HCT116 (cell line): ENCODE measurements around the gene ZBTB7B. TPM values are rescaled to one million over a fixed set of nuclear protein-coding genes. Genes with fewer than 3 reads are reported as not detected.

Experiments
- ATAC-seq: fragments of 200-7000 bp; cut with Tn5 transposase; 2 replicates; pipeline ENCODE4 v1.9.1; 2020; ENCODE audit warnings: mild to moderate bottlenecking, moderate library complexity
- BruUV-seq: library from RNA; stranded (reverse); fragments of 400-500 nt; replicated peaks from 2 replicates; lab custom pipeline; 2021; lab: Mats Ljungman, UMichigan
- CTCF ChIA-PET: fragments of 300-600 bp; sonication (Branson Sonifier 250); formaldehyde crosslinking; loops from one replicate; lab custom pipeline; 2021; ENCODE audit warnings: antibody characterized with exemption; lab: Charles Lee
- POLR2A ChIA-PET: fragments of 300-600, 350-600 bp; sonication (Branson Sonifier 250); formaldehyde crosslinking; loops from one replicate; lab custom pipeline; 2021; ENCODE audit warnings: antibody characterized with exemption; lab: Charles Lee
- RAD21 ChIA-PET, 2 experiments: fragments of 300-600 bp; sonication (Branson Sonifier 250); formaldehyde crosslinking; loops; one replicate each; lab custom pipeline; 2023; ENCODE audit warnings: low total read pairs in 2 of 2; ENCODE audit not compliant: uncharacterized antibody in 2 of 2, unreplicated experiment in 2 of 2, low non-redundant PET in 1 of 2; lab: Charles Lee
- DNase-seq: peaks from one replicate; pipeline ENCODE4 v3.0.0-alpha.2; 2010; ENCODE audit warnings: low read depth, low spot score
- H2AFZ ChIP-seq: fragments of 200-600 bp; shearing (Covaris generic), sonication (generic); 2 replicates; pipeline ENCODE4 v1.6.1; 2017; ENCODE audit warnings: low read depth, mixed run types, mixed read lengths, antibody characterized with exemption, low read length; ENCODE audit not compliant: poor library complexity, severe bottlenecking
- H3K27ac ChIP-seq: 2 replicates; pipeline ENCODE4 v1.5.1; 2012; ENCODE audit warnings: low read depth, low read length
- H3K27me3 ChIP-seq: fragments of 200-600 bp; sonication (generic); 2 replicates; pipeline ENCODE4 v1.6.1; 2016; ENCODE audit warnings: mixed run types, low read length, mixed read lengths; ENCODE audit not compliant: insufficient read depth
- H3K36me3 ChIP-seq, 2 experiments: fragments of 200-500 bp in 1 of 2; fragments of 200-600 bp in 1 of 2; sonication (Bioruptor generic) in 1 of 2; sonication (generic) in 1 of 2; 2 replicates each; pipeline versions ENCODE4 v1.5.1 to v1.6.1; 2014 to 2016; ENCODE audit warnings: low read length in 2 of 2, inconsistent platforms in 1 of 2, mixed read lengths in 1 of 2, mixed run types in 1 of 2; ENCODE audit not compliant: insufficient read depth in 2 of 2, control insufficient read depth in 1 of 2
- H3K4me1 ChIP-seq, 2 experiments: fragments of 200-600 bp in 1 of 2; sonication (generic) in 1 of 2; 2 replicates each; pipeline versions ENCODE4 v1.5.1 to v1.6.1; 2012 to 2017; ENCODE audit warnings: low read length in 2 of 2, inconsistent platforms in 1 of 2, mild to moderate bottlenecking in 1 of 2, mixed read lengths in 1 of 2, mixed run types in 1 of 2, moderate library complexity in 1 of 2; ENCODE audit not compliant: insufficient read depth in 2 of 2, control insufficient read depth in 1 of 2
- H3K4me2 ChIP-seq: fragments of 200-600 bp; sonication (generic); 2 replicates; pipeline ENCODE4 v1.6.1; 2017; ENCODE audit warnings: mixed run types, low read length, mixed read lengths
- H3K4me3 ChIP-seq, 2 experiments: fragments of 200-600 bp in 1 of 2; sonication (generic) in 1 of 2; replicated peaks in 1 of 2; 2 replicates each; pipeline ENCODE4 v1.5.1; 2011 to 2016; ENCODE audit warnings: low read length in 2 of 2, control low read depth in 1 of 2, low read depth in 1 of 2, mild to moderate bottlenecking in 1 of 2, mixed read lengths in 1 of 2, mixed run types in 1 of 2
- H3K79me2 ChIP-seq: fragments of 200-600 bp; sonication (generic); 2 replicates; pipeline ENCODE4 v1.6.1; 2017; ENCODE audit warnings: mild to moderate bottlenecking, mixed run types, low read length, moderate library complexity, mixed read lengths; ENCODE audit not compliant: insufficient read depth
- H3K9ac ChIP-seq: fragments of 200-600 bp; sonication (generic); 2 replicates; pipeline ENCODE4 v1.6.1; 2016; ENCODE audit warnings: low read length, mixed read lengths
- H3K9me2 ChIP-seq: fragments of 200-600 bp; sonication (generic), shearing (Covaris generic); 2 replicates; pipeline ENCODE4 v1.6.1; 2017; ENCODE audit warnings: mixed run types, mild to moderate bottlenecking, moderate library complexity; ENCODE audit not compliant: insufficient read depth
- H3K9me3 ChIP-seq, 2 experiments: fragments of 200-500 bp in 1 of 2; fragments of 200-600 bp in 1 of 2; sonication (Bioruptor generic) in 1 of 2; sonication (generic) in 1 of 2; 2 replicates each; pipeline ENCODE4 v1.6.1; 2014 to 2017; ENCODE audit warnings: low read length in 2 of 2, mixed read lengths in 2 of 2, inconsistent platforms in 1 of 2, low read depth in 1 of 2, mild to moderate bottlenecking in 1 of 2, mixed run types in 1 of 2, moderate library complexity in 1 of 2; ENCODE audit not compliant: control insufficient read depth in 1 of 2, insufficient read depth in 1 of 2
- H4K20me1 ChIP-seq: fragments of 200-600 bp; sonication (generic), shearing (Covaris generic); 2 replicates; pipeline ENCODE4 v1.6.1; 2017; ENCODE audit warnings: mixed run types, mild to moderate bottlenecking, moderate library complexity; ENCODE audit not compliant: insufficient read depth
- CBX3 ChIP-seq: IDR thresholded peaks from 2 replicates; pipeline ENCODE4 v1.6.1; 2012; ENCODE audit warnings: low read depth
- CTCF ChIP-seq, 3 experiments: fragments of 200-600 bp in 1 of 3; sonication (generic) in 1 of 3; IDR thresholded peaks in 2 of 3; conservative IDR thresholded peaks in 1 of 3; 2 replicates each; pipeline ENCODE4 v1.5.1; 2012 to 2017; ENCODE audit warnings: low read depth in 2 of 3, low read length in 2 of 3, antibody characterized with exemption in 1 of 3, borderline replicate concordance in 1 of 3, control low read depth in 1 of 3, mild to moderate bottlenecking in 1 of 3, mixed read lengths in 1 of 3, mixed run types in 1 of 3, moderate library complexity in 1 of 3; ENCODE audit not compliant: insufficient read depth in 1 of 3
- EGR1 ChIP-seq: IDR thresholded peaks from 2 replicates; pipeline ENCODE4 v1.6.1; 2012; ENCODE audit warnings: low read depth
- ELF1 ChIP-seq: IDR thresholded peaks from 2 replicates; pipeline ENCODE4 v1.6.1; 2012; ENCODE audit warnings: low read depth, borderline replicate concordance
- FOSL1 ChIP-seq: IDR thresholded peaks from 2 replicates; pipeline ENCODE4 v1.6.1; 2012; ENCODE audit warnings: low read depth
- POLR2AphosphoS5 ChIP-seq: IDR thresholded peaks from 2 replicates; pipeline ENCODE4 v1.6.1; 2011; ENCODE audit warnings: mild to moderate bottlenecking, low read depth, low read length, moderate library complexity
- SIN3A ChIP-seq: IDR thresholded peaks from 2 replicates; pipeline ENCODE4 v1.6.1; 2012; ENCODE audit warnings: low read depth
- SRF ChIP-seq: IDR thresholded peaks from 2 replicates; pipeline ENCODE4 v1.6.1; 2012; ENCODE audit warnings: low read depth
- TCF7L2 ChIP-seq: IDR thresholded peaks from 2 replicates; pipeline ENCODE4 v1.7.0; 2011; ENCODE audit warnings: borderline replicate concordance, inconsistent platforms; ENCODE audit not compliant: insufficient read depth, insufficient read length; ENCODE audit errors: extremely low read depth
- ZNF274 ChIP-seq: fragments of 200-500 bp; sonication (Bioruptor generic); IDR thresholded peaks from 2 replicates; pipeline ENCODE4 v1.6.1; 2014; ENCODE audit warnings: mild to moderate bottlenecking, low read depth, low read length, inconsistent platforms
- intact Hi-C: fragments of 100-400 bp; cut with micrococcal nuclease; formaldehyde crosslinking; loops from 2 replicates; pipeline ENCODE4 v1.10.0; 2022
- total RNA-seq: library from RNA; stranded (reverse); gene quantifications from one replicate; pipeline ENCODE4 v1.2.1, GENCODE V29; 2021; ENCODE audit not compliant: unreplicated experiment
- TF ChIP-seq, protein P1 (sequence below): IDR thresholded peaks from 2 replicates; pipeline ENCODE4 v1.6.1; 2012

The ZBTB7B gene
- total RNA-seq, 1 experiment from 2014 or later, result 57.0 TPM

DNA sequence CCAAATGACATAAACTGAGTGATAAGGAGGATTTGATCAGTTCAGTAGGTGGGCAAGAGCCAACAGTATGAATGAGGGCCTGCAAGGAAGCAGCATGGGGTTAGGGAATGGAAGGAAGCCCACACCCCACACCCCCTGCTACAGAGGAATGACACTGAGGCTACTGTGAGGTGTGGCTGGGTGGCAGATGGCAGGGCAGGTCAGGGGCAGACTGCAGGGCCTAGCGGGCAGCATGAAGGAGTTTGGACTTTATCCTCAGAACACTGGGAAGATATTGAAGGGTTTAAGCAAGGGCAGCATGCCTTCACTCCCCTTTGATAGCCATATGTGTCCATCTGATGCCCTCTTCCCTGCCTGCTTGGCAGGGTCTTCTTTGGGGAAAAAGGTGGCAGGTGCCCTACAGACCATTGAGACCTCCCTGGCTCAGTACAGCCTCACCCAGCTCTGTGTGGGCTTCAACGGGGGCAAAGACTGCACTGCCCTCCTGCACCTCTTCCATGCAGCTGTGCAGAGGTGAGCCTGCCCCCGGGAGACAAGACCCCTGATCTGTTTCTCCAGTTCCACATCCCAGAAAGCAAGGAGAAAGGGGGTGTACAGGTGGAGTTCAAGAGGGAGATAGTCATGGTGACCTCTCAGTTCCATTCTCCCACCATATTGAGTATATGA, 13.3 kb upstream of the ZBTB7B start:
- POLR2A ChIA-PET, result interaction anchor here (1.8 kb wide), 1 partner anchor 17 kb away, joined by 6 read pairs; no protein-coding TSS in a partner anchor
- intact Hi-C loops, result no loop called here
- BruUV-seq, result no TSS peak

More for the DNA sequence above, 13.3 kb upstream of the ZBTB7B start:
- RAD21 ChIA-PET, result no interaction called here
- Histone ChIP-seq H3K4me1 (peaks cover 8 to 25% of the 10 kb centered on the region in 2 experiments; a peak in 3 of 4 replicates), H2AFZ (no peak overlapping the region), H3K9me2 (no peaks in the 10 kb centered on the region), H3K9ac (no peak overlapping the region), H3K27ac (no peak overlapping the region), H3K27me3 (no peaks in the 10 kb centered on the region), H3K4me2 (no peak overlapping the region), H3K9me3 (no peaks in the 10 kb centered on the region), H3K79me2 (peaks cover 53% of the 10 kb centered on the region), H4K20me1 (no peaks in the 10 kb centered on the region), H3K4me3 (no peak overlapping the region), H3K36me3 (peaks cover 12 to 25% of the 10 kb centered on the region in 2 experiments; a peak in 3 of 4 replicates)
- no peak for TF ChIP-seq TCF7L2
- TF ChIP-seq ELF1, result no peak
- no peak for TF ChIP-seq FOSL1
- TF ChIP-seq ZNF274, result no peak
- no peak for TF ChIP-seq CBX3
- TF ChIP-seq POLR2AphosphoS5, result no peak
- no peak for TF ChIP-seq SIN3A
- TF ChIP-seq, protein P1, sequence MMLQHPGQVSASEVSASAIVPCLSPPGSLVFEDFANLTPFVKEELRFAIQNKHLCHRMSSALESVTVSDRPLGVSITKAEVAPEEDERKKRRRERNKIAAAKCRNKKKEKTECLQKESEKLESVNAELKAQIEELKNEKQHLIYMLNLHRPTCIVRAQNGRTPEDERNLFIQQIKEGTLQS, result no peak
- no peak for TF ChIP-seq SRF
- TF ChIP-seq EGR1, result no peak
- TF ChIP-seq CTCF (IDR thresholded peaks at IDR 0.05 in 2 of 3, conservative IDR thresholded peaks at IDR 0.05 in 1 of 3; ENCODE audit: borderline replicate concordance in 1 of 3, insufficient read depth in 1 of 3, low read depth in 2 of 3, low read length in 2 of 3), result no peak
- DNase-seq, result no peak
- ATAC-seq, result no peak
- CTCF ChIA-PET, result interaction anchor here (1.1 kb wide), 1 partner anchor 10 kb away, joined by 3 read pairs; no protein-coding TSS in a partner anchor
